HepG2 (cell line): Measurements from ENCODE around the gene IQCH. TPM values are rescaled to one million over a fixed set of nuclear protein-coding genes. Genes with fewer than 3 reads are reported as not detected.
A peak's percentile ranks its signal among the peaks of the same experiment; 100 is the strongest.

Experiments used
- ATAC-seq: fragments of 200-7000 bp; cut with Tn5 transposase; 3 replicates; pipeline ENCODE4 v1.9.1; 2020; ENCODE audit warnings: mild to moderate bottlenecking, moderate library complexity
- BruUV-seq: library from RNA; stranded (reverse); fragments of 400-500 nt; replicated peaks from 2 replicates; lab custom pipeline; 2021; lab: Mats Ljungman, UMichigan
- CTCF ChIA-PET: fragments of 300-600 bp; formaldehyde crosslinking; extraction: SDS; loops from one replicate; lab custom pipeline; 2021; ENCODE audit warnings: low total read pairs, inconsistent platforms, low intra/inter-chr PET ratio; lab: Yijun Ruan, JAX
- POLR2A ChIA-PET: fragments of 350-600 bp; sonication (Branson Sonifier 250); formaldehyde crosslinking; loops from one replicate; lab custom pipeline; 2020; ENCODE audit warnings: antibody characterized with exemption, inconsistent platforms; lab: Yijun Ruan, JAX
- DNase-seq: peaks from one replicate; pipeline ENCODE4 v3.0.0-alpha.2; 2015; ENCODE audit warnings: low spot score
- FAIRE-seq: peaks from 3 replicates; lab custom pipeline; 2011; peaks lifted over from hg19 to GRCh38; lab: Jason Lieb, UNC
- H2AFZ ChIP-seq: one replicate; pipeline ENCODE4 v1.6.1; 2011; ENCODE audit warnings: low read length, inconsistent platforms
- H3K27ac ChIP-seq: fragments of 300-600 bp; 3 replicates; pipeline ENCODE4 v1.8.0; 2011; ENCODE audit warnings: mixed run types, mild to moderate bottlenecking, mixed read lengths, low read length, inconsistent platforms; ENCODE audit not compliant: insufficient read depth; ENCODE audit errors: extremely low read length
- H3K27me3 ChIP-seq, 2 experiments: fragments of 200-600 bp in 1 of 2; 2 replicates in 1 of 2; 3 replicates in 1 of 2; pipeline versions ENCODE4 v1.6.0 to v1.8.0; 2011; ENCODE audit warnings: low read length in 2 of 2, mild to moderate bottlenecking in 2 of 2, moderate library complexity in 2 of 2, inconsistent platforms in 1 of 2; ENCODE audit not compliant: insufficient read depth in 2 of 2, control insufficient read depth in 1 of 2
- H3K36me3 ChIP-seq, 2 experiments: fragments of 200-600 bp in 1 of 2; replicated peaks in 1 of 2; 2 replicates in 1 of 2; 3 replicates in 1 of 2; pipeline versions ENCODE4 v1.5.1 to v1.8.0; 2011; ENCODE audit warnings: low read length in 2 of 2, inconsistent platforms in 1 of 2; ENCODE audit not compliant: insufficient read depth in 2 of 2, control insufficient read depth in 1 of 2
- H3K4me1 ChIP-seq: 2 replicates; pipeline ENCODE4 v1.5.1; 2012; ENCODE audit warnings: low read length, inconsistent platforms; ENCODE audit not compliant: insufficient read depth
- H3K4me2 ChIP-seq: 2 replicates; pipeline ENCODE4 v1.6.0; 2011; ENCODE audit warnings: low read depth, low read length, inconsistent platforms
- H3K4me3 ChIP-seq, 3 experiments: fragments of 200-600 bp in 1 of 3; sonication (generic), shearing (Covaris generic) in 1 of 3; replicated peaks in 1 of 3; 2 replicates each; pipeline ENCODE4 v1.5.1; 2011 to 2016; ENCODE audit warnings: low read length in 3 of 3, inconsistent platforms in 2 of 3, low read depth in 2 of 3, mild to moderate bottlenecking in 2 of 3, control low read depth in 1 of 3, mixed read lengths in 1 of 3; ENCODE audit not compliant: insufficient read depth in 1 of 3
- H3K79me2 ChIP-seq: one replicate; pipeline ENCODE4 v1.6.1; 2011; ENCODE audit warnings: low read length, inconsistent platforms; ENCODE audit not compliant: insufficient read depth
- H3K9ac ChIP-seq: 2 replicates; pipeline ENCODE4 v1.6.0; 2011; ENCODE audit warnings: mild to moderate bottlenecking, low read depth, low read length, inconsistent platforms; ENCODE audit not compliant: insufficient read depth
- H3K9me3 ChIP-seq: 2 replicates; pipeline ENCODE4 v1.5.1; 2012; ENCODE audit warnings: mild to moderate bottlenecking, low read length
- H4K20me1 ChIP-seq: 2 replicates; pipeline ENCODE4 v1.6.0; 2011; ENCODE audit warnings: inconsistent platforms, mild to moderate bottlenecking, low read length, moderate library complexity; ENCODE audit not compliant: insufficient read depth
- ADNP ChIP-seq: sonication (generic); formaldehyde crosslinking; IDR thresholded peaks from 2 replicates; pipeline ENCODE4 v1.4.0; 2020; ENCODE audit warnings: missing genetic modification reagents
- HNRNPL ChIP-seq: fragments of 200-400 bp; formaldehyde crosslinking; IDR thresholded peaks from 2 replicates; pipeline ENCODE4 v1.6.1; 2017; ENCODE audit warnings: mild to moderate bottlenecking, low read depth, low read length
- IRX3 ChIP-seq: sonication (generic); formaldehyde crosslinking; IDR thresholded peaks from 2 replicates; pipeline ENCODE4 v1.8.1; 2023; ENCODE audit warnings: mild to moderate bottlenecking, low read depth, missing genetic modification reagents, borderline replicate concordance
- MAFF ChIP-seq: IDR thresholded peaks from 2 replicates; pipeline ENCODE4 v1.6.1; 2011; ENCODE audit warnings: low read depth, low read length, improper control_type of control experiment
- MAFK ChIP-seq, 2 experiments: IDR thresholded peaks in 1 of 2; conservative IDR thresholded peaks in 1 of 2; 2 replicates each; pipeline ENCODE4 v1.6.1; 2011; ENCODE audit warnings: improper control_type of control experiment in 2 of 2, low read length in 2 of 2
- NR2F6 ChIP-seq, 2 experiments: IDR thresholded peaks; 2 replicates each; pipeline ENCODE4 v1.6.1; 2016; ENCODE audit warnings: antibody characterized with exemption in 1 of 2, mild to moderate bottlenecking in 1 of 2
- SMARCC2 ChIP-seq: fragments of 450-650 bp; IDR thresholded peaks from 2 replicates; pipeline ENCODE4 v1.6.1; 2017; ENCODE audit warnings: antibody characterized with exemption, mild to moderate bottlenecking
- ZNF644 ChIP-seq: IDR thresholded peaks from 2 replicates; pipeline ENCODE4 v1.6.1; 2016; ENCODE audit warnings: low read depth
- WGBS: methylation state at CpG from one replicate; pipeline ENCODE4 v1.1.6; 2017; ENCODE audit warnings: low lambda C conversion rate; 5-methylcytosine and 5-hydroxymethylcytosine counted together
- in situ Hi-C: cut with HindIII; loops from 2 replicates; pipeline ENCODE4 v1.10.0; 2017; ENCODE audit warnings: low pct_unique_long_range_greater_than_20kb; ENCODE audit not compliant: extremely low pct_ligation_motif_present
- intact Hi-C: fragments of 100-400 bp; cut with micrococcal nuclease; formaldehyde crosslinking; loops from one replicate; pipeline ENCODE4 v1.10.0; 2022; ENCODE audit not compliant: unreplicated experiment
- polyA plus RNA-seq, 8 experiments: library from polyadenylated mRNA; depleted of rRNA in 3 of 8; stranded (reverse) in 7 of 8; unstranded in 1 of 8; fragments of >200 nt; fragmentation: Illumina TruSeq in 4 of 8; extraction: Trizol in 4 of 8; gene quantifications; 2 replicates each; pipeline versions ENCODE4 v1.2.1 to v1.2.3, GENCODE V29; 2011 to 2016; ENCODE audit warnings: low read depth in 4 of 8, missing spikeins in 1 of 8, mixed read lengths in 1 of 8; ENCODE audit not compliant: insufficient read depth in 1 of 8
- total RNA-seq, 5 experiments: library from RNA; depleted of rRNA; stranded (reverse); fragments of >200 nt; fragmentation: Illumina TruSeq; extraction: Trizol; gene quantifications; 2 replicates each; pipeline ENCODE4 v1.2.3, GENCODE V29; 2016; ENCODE audit warnings: low read depth in 1 of 5
- TF ChIP-seq, protein P1 (sequence below): sonication (generic); formaldehyde crosslinking; IDR thresholded peaks from 2 replicates; pipeline ENCODE4 v1.4.0; 2020; ENCODE audit warnings: missing genetic modification reagents

The IQCH gene
- total and polyA plus RNA-seq, 2 of the 13 experiments (the other 11 are each of a cell fraction or from before 2014, with no cell fraction given): 0.16 to 0.55 TPM

- H3K36me3 ChIP-seq: peaks cover 0 to 9% of the 10 kb centered on the region in 2 experiments; a peak in 1 of 5 replicates
- ATAC-seq (no peak), FAIRE-seq (no peak), DNase-seq (no peak)
- no peak overlapping the region for H3K27ac ChIP-seq
- H3K27me3 ChIP-seq: no peaks in the 10 kb centered on the region
- ChIA-PET POLR2A (no interaction called here), CTCF (no interaction called here)
- in situ Hi-C loops (no loop called here), intact Hi-C loops (no loop called here)
- H3K4me3 ChIP-seq: no peak overlapping the region
- H3K79me2 ChIP-seq: no peaks in the 10 kb centered on the region
- H3K9ac ChIP-seq: no peak overlapping the region
- BruUV-seq: no TSS peak
- no peaks in the 10 kb centered on the region for H4K20me1 ChIP-seq
- H3K9me3 ChIP-seq: no peaks in the 10 kb centered on the region
- no peak overlapping the region for H3K4me2 ChIP-seq
- WGBS: 77% methylated on average over 2 of the region's 2 CpGs
- TF ChIP-seq SMARCC2: no peak
- no peak for TF ChIP-seq HNRNPL
- no peak for TF ChIP-seq NR2F6 (IDR thresholded peaks at IDR 0.05)
- TF ChIP-seq NR2F6 (CRISPR knock-in tag; IDR thresholded peaks at IDR 0.05): no peak
- no peak for TF ChIP-seq ZNF644
- H3K4me1 ChIP-seq: no peaks in the 10 kb centered on the region
- no peak overlapping the region for H2AFZ ChIP-seq
These were observed 46.2 kb upstream of the IQCH start for GRCh38 chr15:67208396-67208795.

DNA sequence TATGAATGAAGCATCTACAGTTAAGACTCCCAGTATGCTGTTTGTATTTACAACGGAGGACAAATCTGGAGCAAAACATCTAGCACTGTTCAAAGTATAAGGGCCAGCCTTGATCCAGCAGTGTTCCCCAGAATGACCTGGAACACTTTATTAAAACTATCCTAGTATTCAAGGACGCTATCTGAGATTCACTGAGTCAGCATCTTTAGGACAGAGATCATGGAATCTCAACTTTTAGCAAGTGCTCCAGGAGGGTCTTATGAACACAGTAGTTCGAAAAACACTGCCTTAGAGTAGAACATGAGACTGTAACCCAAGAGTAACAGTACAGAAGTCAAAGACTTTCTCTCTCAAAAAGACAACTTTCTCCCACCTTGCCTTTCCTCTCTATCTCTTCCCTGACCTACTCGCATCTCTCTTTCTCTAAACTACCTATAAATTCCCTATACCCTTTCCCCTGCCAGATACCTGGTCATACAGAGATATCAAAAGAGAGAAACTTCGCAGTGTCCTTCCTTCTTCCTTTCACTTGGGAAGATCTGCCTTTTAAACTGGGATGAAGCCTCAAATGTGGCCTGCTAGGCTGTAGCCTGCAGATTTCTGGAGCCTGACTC lies 43.9 kb upstream of the IQCH start:
- intact Hi-C loops (no loop called here), in situ Hi-C loops (no loop called here)
- 96% methylated on average over 5 of the region's 5 CpGs for WGBS
- Histone ChIP-seq H3K27ac (no peak overlapping the region), H3K36me3 (peaks cover 0 to 9% of the 10 kb centered on the region in 2 experiments; a peak in 1 of 5 replicates), H2AFZ (no peak overlapping the region), H4K20me1 (no peaks in the 10 kb centered on the region), H3K4me3 (no peak overlapping the region), H3K9me3 (no peaks in the 10 kb centered on the region), H3K4me1 (no peaks in the 10 kb centered on the region), H3K4me2 (no peak overlapping the region), H3K27me3 (no peaks in the 10 kb centered on the region), H3K9ac (no peak overlapping the region), H3K79me2 (no peaks in the 10 kb centered on the region)
- CTCF ChIA-PET: no interaction called here
- POLR2A ChIA-PET: no interaction called here
- no peak for TF ChIP-seq IRX3 (CRISPR knock-in tag)
- TF ChIP-seq, protein P1, sequence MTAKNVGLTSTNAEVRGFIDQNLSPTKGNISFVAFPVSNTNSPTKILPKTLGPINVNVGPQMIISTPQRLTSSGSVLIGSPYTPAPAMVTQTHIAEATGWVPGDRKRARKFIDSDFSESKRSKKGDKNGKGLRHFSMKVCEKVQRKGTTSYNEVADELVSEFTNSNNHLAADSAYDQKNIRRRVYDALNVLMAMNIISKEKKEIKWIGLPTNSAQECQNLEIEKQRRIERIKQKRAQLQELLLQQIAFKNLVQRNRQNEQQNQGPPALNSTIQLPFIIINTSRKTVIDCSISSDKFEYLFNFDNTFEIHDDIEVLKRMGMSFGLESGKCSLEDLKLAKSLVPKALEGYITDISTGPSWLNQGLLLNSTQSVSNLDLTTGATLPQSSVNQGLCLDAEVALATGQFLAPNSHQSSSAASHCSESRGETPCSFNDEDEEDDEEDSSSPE (CRISPR knock-in tag): no peak
- TF ChIP-seq MAFF: peak; percentile 93
- peak; percentile 93 to 96 for TF ChIP-seq MAFK (conservative IDR thresholded peaks at IDR 0.05 in 1 of 2, IDR thresholded peaks at IDR 0.05 in 1 of 2; ENCODE audit: low read length in 2 of 2)
- TF ChIP-seq ADNP (CRISPR knock-in tag): no peak
- BruUV-seq: no TSS peak
- ATAC-seq (no peak), DNase-seq (no peak), FAIRE-seq (no peak)
